Measurements from ENCODE around the gene ELL2.

Gene ELL2

DNA sequence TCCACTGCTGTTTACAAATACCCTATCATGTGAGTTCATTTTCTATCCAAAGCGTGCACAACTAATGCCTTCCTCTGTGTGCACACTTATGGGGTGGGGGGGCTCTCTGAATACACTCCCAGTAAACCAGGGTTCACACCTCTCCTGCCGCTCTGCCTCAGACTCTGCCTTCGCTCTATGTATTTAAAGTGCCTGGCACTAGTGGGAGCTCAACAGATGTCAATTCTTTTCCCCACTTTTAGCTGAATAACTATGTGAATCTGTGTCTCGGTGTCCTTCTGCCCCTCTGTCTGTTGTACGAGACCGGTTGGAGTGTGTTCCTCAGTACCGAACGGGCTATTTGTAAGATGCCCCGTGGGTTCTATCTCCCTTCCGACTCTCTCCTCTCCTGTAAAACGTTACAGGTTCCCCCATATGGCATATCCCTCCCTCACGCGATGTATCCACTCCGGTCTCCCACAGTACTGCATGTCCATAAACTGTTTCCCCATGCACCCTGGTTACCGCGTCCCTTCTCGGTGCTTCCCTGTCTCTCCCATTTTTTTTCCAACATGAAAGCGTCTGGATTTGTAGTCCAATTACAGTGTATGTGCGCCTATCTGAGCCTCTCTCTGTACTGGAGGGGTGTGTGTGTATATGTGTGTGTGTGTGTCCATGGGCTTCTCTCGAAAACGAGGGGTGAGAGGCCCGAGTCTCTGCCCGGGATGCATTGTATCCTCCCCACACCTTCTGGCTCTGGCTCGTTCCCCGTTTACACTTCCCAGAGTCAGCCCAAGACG, 1.6 kb downstream of the ELL2 start:
- Histone ChIP-seq H3K4me3 (peak overlapping the region; percentile 77 to 95 (median 90)), H3K9ac (peak overlapping the region; percentile 88 to 98 (median 93)), H3K27ac (peak overlapping the region in 10 of 11 experiments; percentile 85 to 98 (median 91); a peak in 18 of 22 replicates), H3K9me3 (replicated peaks in 1 of 11) (no peaks in the 10 kb centered on the region), H3K36me3 (peaks cover 0 to 18% (median 0%) of the 10 kb centered on the region in 11 experiments; a peak in 5 of 22 replicates), H3K4me1 (peaks cover 9 to 60% (median 45%) of the 10 kb centered on the region in 10 experiments; a peak in 18 of 20 replicates), H3K27me3 (peaks cover 0 to 29% (median 20%) of the 10 kb centered on the region in 11 experiments; a peak in 15 of 22 replicates), H4K20me1 (peaks cover 47 to 61% (median 59%) of the 10 kb centered on the region in 11 experiments), H3K4me2 (peak overlapping the region; percentile 85 to 98 (median 95))
- no peak for TF ChIP-seq Cebpa-rat (IDR thresholded peaks at IDR 0.05)

DNA sequence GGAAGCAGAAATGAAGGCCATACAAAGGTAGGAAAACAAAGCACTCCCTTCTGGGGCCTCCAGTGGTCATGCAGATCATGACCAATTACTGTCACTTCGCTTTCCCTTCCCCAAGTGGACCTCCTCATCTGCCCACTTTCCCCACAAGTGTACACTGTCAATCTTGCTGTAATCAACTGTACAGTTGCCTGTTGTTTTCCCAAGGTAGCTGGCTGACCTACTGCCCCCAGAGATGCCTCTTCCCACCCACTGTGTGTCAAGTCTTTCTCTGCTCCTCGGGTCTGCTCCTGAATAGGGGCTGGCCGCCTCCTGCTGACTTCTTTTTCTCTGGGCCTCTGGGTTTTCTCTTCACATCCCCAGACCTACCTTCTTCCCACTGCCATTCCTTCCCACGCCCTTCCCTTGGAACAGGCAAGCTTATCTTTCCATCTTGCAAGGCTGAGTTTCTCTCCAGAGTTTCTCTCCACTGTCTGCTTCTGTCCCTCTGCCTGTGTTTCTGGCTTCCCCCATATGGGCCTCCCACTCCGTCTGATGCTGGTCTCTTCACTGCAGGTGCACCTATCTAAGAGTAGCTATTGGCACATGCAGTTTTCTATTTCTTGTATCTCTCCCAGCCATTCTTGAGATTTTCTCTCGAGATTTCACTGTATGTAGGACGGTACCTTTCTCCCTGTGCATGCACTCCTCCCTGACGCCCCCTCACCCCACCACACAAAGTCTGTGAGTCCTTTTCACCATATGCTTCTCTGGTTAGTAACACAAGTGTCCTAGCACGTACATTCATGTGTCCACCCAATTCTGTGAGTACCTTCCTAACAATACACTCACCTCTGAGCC, 2.4 kb downstream of the ELL2 start:
- no peaks in the 10 kb centered on the region for H3K9me3 ChIP-seq (replicated peaks in 1 of 11)
- H3K4me2 ChIP-seq: peak overlapping the region; percentile 85 to 98 (median 95)
- no peak overlapping the region; a peak in 1 of 22 replicates for H3K27ac ChIP-seq
- TF ChIP-seq Cebpa-rat (IDR thresholded peaks at IDR 0.05): no peak
- H3K36me3 ChIP-seq: peaks cover 0 to 24% (median 0%) of the 10 kb centered on the region in 11 experiments; a peak in 5 of 22 replicates
- H3K4me3 ChIP-seq: peak overlapping the region in 9 of 10 experiments; percentile 77 to 95 (median 91); a peak in 18 of 20 replicates
- H3K4me1 ChIP-seq: peaks cover 9 to 66% (median 48%) of the 10 kb centered on the region in 10 experiments; a peak in 18 of 20 replicates
- H3K9ac ChIP-seq: peak overlapping the region in 7 of 11 experiments; percentile 88 to 98 (median 97); a peak in 12 of 22 replicates
- H4K20me1 ChIP-seq: peaks cover 52 to 69% (median 67%) of the 10 kb centered on the region in 11 experiments
- H3K27me3 ChIP-seq: peaks cover 0 to 29% (median 20%) of the 10 kb centered on the region in 11 experiments; a peak in 15 of 22 replicates

DNA sequence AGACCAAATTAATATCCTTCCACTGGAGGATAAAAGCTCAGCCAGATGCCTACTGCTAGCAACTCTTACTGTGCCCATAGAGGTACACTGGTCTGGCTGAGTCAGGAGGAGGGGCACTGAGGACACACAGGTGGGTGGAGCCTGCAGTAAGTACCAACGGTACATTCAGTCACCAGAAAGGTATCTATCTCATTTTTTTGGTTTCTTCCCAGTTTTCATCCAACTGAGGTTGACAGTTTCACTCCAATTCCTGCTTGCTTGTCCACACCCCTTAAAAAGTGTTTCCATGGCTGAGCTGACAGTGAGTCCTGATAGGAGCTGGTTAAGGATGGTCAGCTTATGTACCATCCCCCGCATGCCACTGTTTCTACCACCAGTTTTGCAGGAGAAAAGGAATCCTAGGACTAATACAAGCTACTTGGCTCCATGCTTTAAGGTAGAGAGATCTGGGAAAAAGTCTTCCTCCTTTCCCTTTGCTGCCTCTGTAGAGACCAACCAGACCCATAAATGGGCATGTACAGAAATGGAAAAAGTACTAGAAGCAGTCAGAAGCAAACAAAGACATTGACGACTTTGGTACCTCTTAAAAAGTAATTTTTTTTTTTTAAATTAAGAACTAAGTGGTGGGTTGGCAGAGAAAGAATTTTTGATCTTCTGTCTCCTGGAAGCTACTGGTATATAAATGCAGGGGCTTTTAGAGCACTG, 3.2 kb downstream of the ELL2 start:
- H3K4me1 ChIP-seq: peaks cover 9 to 66% (median 48%) of the 10 kb centered on the region in 10 experiments; a peak in 18 of 20 replicates
- no peaks in the 10 kb centered on the region for H3K9me3 ChIP-seq (replicated peaks in 1 of 11)
- H3K4me3 ChIP-seq: peak overlapping the region in 6 of 10 experiments; percentile 79 to 95 (median 92); a peak in 11 of 20 replicates
- H3K27ac ChIP-seq: no peak overlapping the region
- peaks cover 0 to 29% (median 20%) of the 10 kb centered on the region in 11 experiments; a peak in 15 of 22 replicates for H3K27me3 ChIP-seq
- peak overlapping the region in 3 of 11 experiments; percentile 97 to 98 (median 97); a peak in 3 of 22 replicates for H3K9ac ChIP-seq
- H3K4me2 ChIP-seq: peak overlapping the region in 9 of 11 experiments; percentile 85 to 98 (median 95); a peak in 17 of 22 replicates
- peaks cover 0 to 24% (median 0%) of the 10 kb centered on the region in 11 experiments; a peak in 7 of 22 replicates for H3K36me3 ChIP-seq
- H4K20me1 ChIP-seq: peaks cover 52 to 77% (median 74%) of the 10 kb centered on the region in 11 experiments
- TF ChIP-seq Cebpa-rat (IDR thresholded peaks at IDR 0.05): no peak

DNA sequence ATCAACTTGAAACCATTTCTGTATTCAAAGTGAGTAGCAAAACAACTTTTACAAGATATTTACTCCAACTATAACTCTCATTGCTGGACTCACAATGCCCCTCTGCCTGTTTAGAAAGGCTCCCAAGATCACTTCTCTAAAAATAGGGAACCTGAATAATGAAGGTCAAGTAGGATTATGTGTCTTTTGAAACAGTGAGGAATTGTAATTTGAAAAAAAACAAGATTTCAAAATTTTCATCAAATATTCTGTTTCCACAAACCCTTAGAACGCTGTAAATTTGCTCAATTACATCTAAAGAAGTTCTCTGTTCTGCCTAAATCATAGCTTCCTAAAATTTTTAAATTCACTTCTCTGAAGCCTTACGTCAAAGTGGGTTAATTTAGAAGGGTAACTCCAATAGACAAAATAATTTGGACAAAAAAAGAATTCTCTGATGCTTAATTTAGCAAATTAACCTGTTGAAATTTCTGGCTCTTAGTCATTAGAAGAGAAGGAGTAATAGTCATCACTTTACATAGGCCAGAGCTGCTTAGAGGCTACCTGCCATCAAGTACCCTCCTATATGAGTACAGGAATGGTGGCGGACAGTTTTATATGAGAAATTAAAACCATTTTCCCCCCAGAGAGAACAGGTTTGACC, 4.0 kb downstream of the ELL2 start:
- Histone ChIP-seq H3K4me2 (peak overlapping the region in 8 of 11 experiments; percentile 85 to 98 (median 95); a peak in 14 of 22 replicates), H3K9me3 (replicated peaks in 1 of 11) (no peaks in the 10 kb centered on the region), H4K20me1 (peaks cover 52 to 85% (median 82%) of the 10 kb centered on the region in 11 experiments), H3K4me3 (peak overlapping the region in 4 of 10 experiments; percentile 79 to 95 (median 92); a peak in 6 of 20 replicates), H3K9ac (0 out of 22 replicates have a peak overlapping the region, but pooled peaks of 1 of the 11 experiments have one; percentile 17), H3K27me3 (peaks cover 0 to 29% (median 20%) of the 10 kb centered on the region in 11 experiments; a peak in 15 of 22 replicates), H3K4me1 (peaks cover 9 to 63% (median 48%) of the 10 kb centered on the region in 10 experiments; a peak in 18 of 20 replicates), H3K36me3 (peaks cover 0 to 28% (median 3%) of the 10 kb centered on the region in 11 experiments; a peak in 8 of 22 replicates), H3K27ac (no peak overlapping the region)
- TF ChIP-seq Cebpa-rat (IDR thresholded peaks at IDR 0.05): no peak

DNA sequence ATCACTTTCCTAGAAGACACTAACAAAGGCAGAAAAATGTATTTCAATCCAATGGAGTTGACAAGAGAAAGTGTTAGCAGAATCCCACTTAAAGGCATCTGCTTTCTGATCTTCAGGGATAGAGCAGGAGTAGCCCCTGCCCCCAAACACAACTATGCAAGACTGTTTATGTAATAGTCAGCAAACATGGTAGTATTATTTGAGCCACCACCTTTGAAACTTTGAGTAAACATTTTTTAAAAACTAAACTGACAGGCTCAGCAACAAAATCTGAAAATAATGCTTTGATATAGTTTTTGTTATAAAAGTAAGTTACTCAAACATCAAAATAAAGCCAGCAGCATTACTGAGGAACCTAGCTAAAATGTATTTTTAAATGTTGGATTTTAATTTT, 4.8 kb downstream of the ELL2 start:
- Histone ChIP-seq H4K20me1 (peaks cover 52 to 92% (median 90%) of the 10 kb centered on the region in 11 experiments), H3K27me3 (peaks cover 0 to 29% (median 20%) of the 10 kb centered on the region in 11 experiments; a peak in 15 of 22 replicates), H3K4me2 (peak overlapping the region in 4 of 11 experiments; percentile 51 to 98 (median 95); a peak in 7 of 22 replicates), H3K4me3 (0 out of 20 replicates have a peak overlapping the region, but pooled peaks of 1 of the 10 experiments have one; percentile 5), H3K4me1 (peaks cover 9 to 60% (median 45%) of the 10 kb centered on the region in 10 experiments; a peak in 18 of 20 replicates), H3K36me3 (peaks cover 0 to 33% (median 11%) of the 10 kb centered on the region in 11 experiments; a peak in 11 of 22 replicates), H3K9ac (peak overlapping the region in 1 of 11 experiments; percentile 28; a peak in 1 of 22 replicates), H3K27ac (no peak overlapping the region), H3K9me3 (replicated peaks in 1 of 11) (0 out of 22 replicates have a peak, but pooled peaks cover 0 to 3% (median 0%) of the 10 kb centered on the region in 11 experiments)
- no peak for TF ChIP-seq Cebpa-rat (IDR thresholded peaks at IDR 0.05)

DNA sequence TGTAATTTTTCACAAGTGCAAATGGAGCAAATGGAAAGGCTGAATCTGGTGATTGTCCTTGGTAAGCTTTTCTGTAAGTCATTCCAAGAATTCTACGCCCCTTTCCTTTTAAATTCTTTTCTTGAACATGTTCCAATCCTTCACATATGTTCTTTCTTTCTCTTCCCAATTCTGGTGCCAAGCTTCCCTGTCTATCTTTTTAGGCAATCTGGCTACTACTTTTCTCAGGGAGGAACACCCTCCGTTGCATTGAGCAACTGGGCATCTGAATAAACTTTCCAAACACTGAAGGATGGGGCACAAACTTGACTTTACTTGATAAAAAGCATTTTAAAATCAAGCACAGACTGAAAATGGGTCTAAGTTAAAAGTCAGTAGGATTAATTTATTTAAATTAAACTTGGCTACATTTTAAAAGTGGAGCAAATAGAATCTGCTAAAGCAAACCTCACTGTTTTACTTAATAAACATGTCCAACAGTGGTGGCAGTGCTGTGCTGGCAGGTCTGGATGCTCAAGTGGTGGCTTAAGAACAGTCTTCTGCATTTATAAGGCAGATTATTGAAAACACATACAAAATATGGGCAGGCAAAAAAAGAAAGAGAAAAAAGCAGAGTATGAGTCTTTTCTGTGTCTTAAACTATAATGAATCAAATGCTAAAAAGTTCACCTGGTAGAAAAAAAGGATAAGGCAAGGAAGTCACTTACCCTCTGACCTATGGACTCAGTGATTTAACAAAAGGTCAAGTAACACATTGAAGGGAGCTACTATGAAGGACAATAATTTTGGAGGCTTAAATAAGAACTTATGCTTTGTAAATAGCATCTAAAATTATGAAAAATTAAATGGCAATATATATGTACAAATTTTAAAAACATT, 5.4 kb downstream of the ELL2 start:
- Histone ChIP-seq H3K27me3 (peaks cover 0 to 29% (median 20%) of the 10 kb centered on the region in 11 experiments; a peak in 15 of 22 replicates), H3K9ac (peak overlapping the region in 1 of 11 experiments; percentile 28; a peak in 1 of 22 replicates), H4K20me1 (peaks cover 52 to 99% (median 96%) of the 10 kb centered on the region in 11 experiments), H3K4me2 (peak overlapping the region in 8 of 11 experiments; percentile 22 to 98 (median 60); a peak in 14 of 22 replicates), H3K36me3 (peaks cover 0 to 37% (median 14%) of the 10 kb centered on the region in 11 experiments; a peak in 11 of 22 replicates), H3K4me1 (peaks cover 9 to 67% (median 45%) of the 10 kb centered on the region in 10 experiments; a peak in 18 of 20 replicates), H3K4me3 (peak overlapping the region in 1 of 10 experiments; percentile 5; a peak in 1 of 20 replicates), H3K9me3 (replicated peaks in 1 of 11) (peaks cover 0 to 3% (median 0%) of the 10 kb centered on the region in 11 experiments; a peak in 1 of 22 replicates), H3K27ac (no peak overlapping the region)
- TF ChIP-seq Cebpa-rat (IDR thresholded peaks at IDR 0.05): no peak
